A673 (cell line): ENCODE data around the gene HACE1. TPM values are rescaled to one million over a fixed set of nuclear protein-coding genes. Genes with fewer than 3 reads are reported as not detected.
A peak's percentile ranks its signal among the peaks of the same experiment; 100 is the strongest.
"Not testable (repeated sequence)": the region's sequence is repeated elsewhere in the genome, so short reads cannot be mapped to it uniquely, and the experiment has no call there.

Experiments
- BruUV-seq: library from RNA; stranded (reverse); fragments of 400-500 nt; replicated peaks from 2 replicates; lab custom pipeline; 2021; lab: Mats Ljungman, UMichigan
- CTCF ChIA-PET: fragments of 300-600 bp; sonication (Branson Sonifier 250); formaldehyde crosslinking; loops from one replicate; lab custom pipeline; 2022; ENCODE audit warnings: antibody characterized with exemption; lab: Charles Lee
- POLR2A ChIA-PET: fragments of 300-600 bp; sonication (Branson Sonifier 250); formaldehyde crosslinking; loops from one replicate; lab custom pipeline; 2022; ENCODE audit warnings: antibody characterized with exemption; ENCODE audit not compliant: low non-redundant PET; lab: Charles Lee
- DNase-seq: peaks from one replicate; pipeline ENCODE4 v3.0.0-alpha.2; 2015; ENCODE audit warnings: low spot score
- H3K27ac ChIP-seq: fragments of 200-600 bp; sonication (generic); 2 replicates; pipeline ENCODE4 v1.5.1; 2016; ENCODE audit warnings: mixed run types, low read depth, mild to moderate bottlenecking, mixed read lengths, antibody characterized with exemption, low read length; ENCODE audit not compliant: poor library complexity, severe bottlenecking
- H3K27me3 ChIP-seq: fragments of 200-600 bp; sonication (generic); replicated peaks from 2 replicates; pipeline ENCODE4 v1.6.1; 2017; ENCODE audit warnings: mixed run types, low read depth, mild to moderate bottlenecking, mixed read lengths, antibody characterized with exemption, low read length; ENCODE audit not compliant: insufficient read depth, poor library complexity
- H3K36me3 ChIP-seq: fragments of 200-600 bp; sonication (generic); 2 replicates; pipeline ENCODE4 v1.6.1; 2016; ENCODE audit warnings: mixed run types, mild to moderate bottlenecking, mixed read lengths, antibody characterized with exemption, low read length; ENCODE audit not compliant: insufficient read depth, poor library complexity, severe bottlenecking
- H3K4me1 ChIP-seq: fragments of 200-600 bp; sonication (generic); 2 replicates; pipeline ENCODE4 v1.6.1; 2017; ENCODE audit warnings: mixed run types, mild to moderate bottlenecking, mixed read lengths, antibody characterized with exemption, low read length; ENCODE audit not compliant: insufficient read depth, poor library complexity, severe bottlenecking
- H3K4me3 ChIP-seq: fragments of 200-600 bp; sonication (generic); 2 replicates; pipeline ENCODE4 v1.5.1; 2016; ENCODE audit warnings: low read depth, mixed run types, mild to moderate bottlenecking, mixed read lengths, low read length; ENCODE audit not compliant: poor library complexity, severe bottlenecking
- H3K9me3 ChIP-seq: fragments of 200-600 bp; sonication (generic); 2 replicates; pipeline ENCODE4 v1.6.1; 2016; ENCODE audit warnings: mixed run types, low read depth, mild to moderate bottlenecking, mixed read lengths, antibody characterized with exemption, low read length; ENCODE audit not compliant: poor library complexity, severe bottlenecking
- CTCF ChIP-seq: fragments of 300-800, 200-600 bp; sonication (generic); conservative IDR thresholded peaks from 2 replicates; pipeline ENCODE4 v1.5.1; 2017; ENCODE audit warnings: low read depth, mild to moderate bottlenecking, antibody characterized with exemption, low read length, moderate library complexity, mixed read lengths
- EZH2 ChIP-seq: fragments of 200-600 bp; sonication (generic); IDR thresholded peaks from 2 replicates; pipeline ENCODE4 v1.6.1; 2017; ENCODE audit warnings: borderline replicate concordance, low read depth, mild to moderate bottlenecking, mixed read lengths, antibody characterized with exemption, low read length; ENCODE audit not compliant: poor library complexity, severe bottlenecking
- intact Hi-C: fragments of 100-400 bp; cut with micrococcal nuclease; formaldehyde crosslinking; loops from one replicate; pipeline ENCODE4 v1.10.0; 2022; ENCODE audit not compliant: unreplicated experiment
- total RNA-seq: library from RNA; stranded (reverse); gene quantifications from 2 replicates; pipeline ENCODE4 v1.2.3, GENCODE V29; 2021

The HACE1 gene
- total RNA-seq, 1 experiment from 2014 or later: 16.3 TPM

GRCh38 chr6:104860221-104860620 is 502 bp upstream of the HACE1 start:
- BruUV-seq: no TSS peak
- intact Hi-C loops: no loop called here

GRCh38 chr6:104858642-104859041 is 1.1 kb downstream of the HACE1 start:
- Histone ChIP-seq H3K27me3 (no peaks in the 10 kb centered on the region), H3K4me3 (peak overlapping the region; percentile 80), H3K27ac (peak overlapping the region; percentile 76), H3K9me3 (no peaks in the 10 kb centered on the region), H3K4me1 (peaks cover 7% of the 10 kb centered on the region), H3K36me3 (no peaks in the 10 kb centered on the region)
- intact Hi-C loops: no loop called here
- BruUV-seq: no TSS peak
- POLR2A ChIA-PET: interaction anchor here (0.6 to 0.8 kb wide), 2 partner anchors 14 to 444 kb away, joined by 10 to 11 read pairs; no protein-coding TSS in a partner anchor
- CTCF ChIA-PET: no interaction called here
- TF ChIP-seq CTCF (no peak), EZH2 (no peak)
- no peak for DNase-seq

More at GRCh38 chr6:104860221-104860620, 502 bp upstream of the HACE1 start:
- ChIA-PET POLR2A (no interaction called here), CTCF (no interaction called here)
- H3K27me3 ChIP-seq: no peaks in the 10 kb centered on the region
- H3K36me3 ChIP-seq: no peaks in the 10 kb centered on the region
- H3K27ac ChIP-seq: no peak overlapping the region
- H3K9me3 ChIP-seq: no peaks in the 10 kb centered on the region
- peaks cover 7% of the 10 kb centered on the region for H3K4me1 ChIP-seq
- TF ChIP-seq CTCF (no peak), EZH2 (no peak)
- DNase-seq: no peak
- H3K4me3 ChIP-seq: peak overlapping the region; percentile 80

- peak; percentile 28 for DNase-seq
- Histone ChIP-seq H3K4me1 (peaks cover 7% of the 10 kb centered on the region), H3K27ac (no peak overlapping the region), H3K9me3 (no peaks in the 10 kb centered on the region), H3K27me3 (no peaks in the 10 kb centered on the region), H3K36me3 (no peaks in the 10 kb centered on the region), H3K4me3 (no peak overlapping the region)
- POLR2A ChIA-PET: no interaction called here
- CTCF ChIA-PET: no interaction called here
- intact Hi-C loops: no loop called here
- TF ChIP-seq CTCF (no peak), EZH2 (no peak)
- no TSS peak for BruUV-seq
Measured at GRCh38 chr6:104855507-104855906, 4.2 kb downstream of the HACE1 start.

- POLR2A ChIA-PET, BruUV-seq, H3K4me1 ChIP-seq, H3K27ac ChIP-seq, H3K36me3 ChIP-seq, H3K27me3 ChIP-seq, intact Hi-C loops, DNase-seq, H3K4me3 ChIP-seq, H3K9me3 ChIP-seq, CTCF ChIA-PET: not testable (repeated sequence)
Measured at GRCh38 chr6:104847721-104848120, 12.0 kb downstream of the HACE1 start.
